Choroid plexus epithelial cell (primary cell): Measurements from ENCODE around the gene NT5DC3.
"Not testable (repeated sequence)": the region's sequence is repeated elsewhere in the genome, so short reads cannot be mapped to it uniquely, and the experiment has no call there.

Experiments
- DNase-seq: peaks from one replicate; pipeline ENCODE4 v3.0.0-alpha.2; 2010; ENCODE audit warnings: low read depth
- H3K4me3 ChIP-seq: 2 replicates; pipeline ENCODE4 v1.5.1; 2011; ENCODE audit warnings: low read depth, mild to moderate bottlenecking, control low read depth, low read length, moderate library complexity
- CTCF ChIP-seq: conservative IDR thresholded peaks from 2 replicates; pipeline ENCODE4 v1.5.1; 2011; ENCODE audit warnings: low read depth, mild to moderate bottlenecking, control low read depth, inconsistent platforms, low read length, moderate library complexity

NT5DC3 gene

GRCh38 chr12:103811791-103812190, 29.2 kb downstream of the NT5DC3 start:
- no peak for DNase-seq
- TF ChIP-seq CTCF, result no peak
- no peak overlapping the region for H3K4me3 ChIP-seq

- no peak for TF ChIP-seq CTCF
- no peak for DNase-seq
- no peak overlapping the region for H3K4me3 ChIP-seq
Measured at GRCh38 chr12:103810111-103810510, 30.9 kb downstream of the NT5DC3 start.

- not testable (repeated sequence) for H3K4me3 ChIP-seq, DNase-seq
Measured at GRCh38 chr12:103809639-103810038, 31.4 kb downstream of the NT5DC3 start.

- H3K4me3 ChIP-seq, result no peak overlapping the region
- no peak for TF ChIP-seq CTCF
- peak; percentile 83 for DNase-seq
Measured at GRCh38 chr12:103809154-103809553, 31.9 kb downstream of the NT5DC3 start.

- TF ChIP-seq CTCF, result no peak
- no peak overlapping the region for H3K4me3 ChIP-seq
Measured at GRCh38 chr12:103808239-103808880, 32.7 kb downstream of the NT5DC3 start.

GRCh38 chr12:103807561-103808238, 33.3 kb downstream of the NT5DC3 start:
- DNase-seq, result no peak
- no peak for TF ChIP-seq CTCF
- H3K4me3 ChIP-seq, result no peak overlapping the region

More at GRCh38 chr12:103808239-103808880, 32.7 kb downstream of the NT5DC3 start:
- no peak for DNase-seq

GRCh38 chr12:103806803-103807202, 34.2 kb downstream of the NT5DC3 start:
- no peak for TF ChIP-seq CTCF
- peak; percentile 42 for DNase-seq
- no peak overlapping the region for H3K4me3 ChIP-seq
